Kidney epithelial cell (primary cell): Measurements from ENCODE around the gene RPA3. TPM values are rescaled to one million over a fixed set of nuclear protein-coding genes. Genes with fewer than 3 reads are reported as not detected.
A peak's percentile ranks its signal among the peaks of the same experiment; 100 is the strongest.
"Not testable (repeated sequence)": the region's sequence is repeated elsewhere in the genome, so short reads cannot be mapped to it uniquely, and the experiment has no call there.

Experiments
- DNase-seq: peaks from one replicate; pipeline ENCODE4 v3.0.0-alpha.2; 2010; ENCODE audit warnings: low read depth
- H3K27me3 ChIP-seq: 2 replicates; pipeline ENCODE4 v1.6.0; 2011; ENCODE audit warnings: low read length; ENCODE audit not compliant: control insufficient read depth, insufficient read depth
- H3K36me3 ChIP-seq: 2 replicates; pipeline ENCODE4 v1.5.1; 2011; ENCODE audit warnings: low read length; ENCODE audit not compliant: control insufficient read depth, insufficient read depth
- H3K4me3 ChIP-seq: 2 replicates; pipeline ENCODE4 v1.5.1; 2011; ENCODE audit warnings: low read depth, mild to moderate bottlenecking, control low read depth, low read length
- CTCF ChIP-seq: IDR thresholded peaks from 2 replicates; pipeline ENCODE4 v1.5.1; 2011; ENCODE audit warnings: mild to moderate bottlenecking, moderate library complexity, low read length, control low read depth, inconsistent platforms; ENCODE audit not compliant: insufficient read depth, poor library complexity, severe bottlenecking
- total RNA-seq: library from RNA; depleted of rRNA; stranded (reverse); fragments of >200 nt; gene quantifications from 2 replicates; pipeline ENCODE4 v1.2.3, GENCODE V29; 2015

Gene RPA3
- total RNA-seq, 1 donor from 2014 or later, result 21.2 TPM

GRCh38 chr7:7688310-7688709 is 30.1 kb downstream of the RPA3 start:
- Histone ChIP-seq H3K36me3 (no peaks in the 10 kb centered on the region), H3K27me3 (no peaks in the 10 kb centered on the region), H3K4me3 (no peak overlapping the region)
- TF ChIP-seq CTCF, result no peak
- no peak for DNase-seq

- H3K27me3 ChIP-seq, result no peaks in the 10 kb centered on the region
- TF ChIP-seq CTCF, result no peak
- H3K36me3 ChIP-seq, result no peaks in the 10 kb centered on the region
- no peak for DNase-seq
- H3K4me3 ChIP-seq, result no peak overlapping the region
Observed at GRCh38 chr7:7687800-7688199, 30.6 kb downstream of the RPA3 start.

GRCh38 chr7:7686811-7687508 is 31.4 kb downstream of the RPA3 start:
- no peak for DNase-seq
- no peak for TF ChIP-seq CTCF
- Histone ChIP-seq H3K4me3 (no peak overlapping the region), H3K36me3 (no peaks in the 10 kb centered on the region), H3K27me3 (no peaks in the 10 kb centered on the region)

GRCh38 chr7:7682861-7683260 is 35.5 kb downstream of the RPA3 start:
- no peak overlapping the region for H3K4me3 ChIP-seq
- no peak for TF ChIP-seq CTCF
- no peaks in the 10 kb centered on the region for H3K36me3 ChIP-seq
- no peak for DNase-seq
- no peaks in the 10 kb centered on the region for H3K27me3 ChIP-seq

GRCh38 chr7:7681936-7682329 is 36.5 kb downstream of the RPA3 start:
- no peaks in the 10 kb centered on the region for H3K36me3 ChIP-seq
- no peak for DNase-seq
- TF ChIP-seq CTCF, result no peak

GRCh38 chr7:7681191-7681935 is 37.0 kb downstream of the RPA3 start:
- Histone ChIP-seq H3K27me3 (no peaks in the 10 kb centered on the region), H3K36me3 (no peaks in the 10 kb centered on the region), H3K4me3 (no peak overlapping the region)
- DNase-seq, result peak; percentile 26
- TF ChIP-seq CTCF, result peak; percentile 57

More at GRCh38 chr7:7681936-7682329, 36.5 kb downstream of the RPA3 start:
- Histone ChIP-seq H3K27me3 (no peaks in the 10 kb centered on the region), H3K4me3 (no peak overlapping the region)

- not testable (repeated sequence) for DNase-seq, H3K36me3 ChIP-seq, H3K4me3 ChIP-seq, H3K27me3 ChIP-seq
Observed at GRCh38 chr7:7679640-7680039, 38.8 kb downstream of the RPA3 start.
